ENCODE data around the gene SLC25A17. TPM values are rescaled to one million over a fixed set of nuclear protein-coding genes. Genes with fewer than 3 reads are reported as not detected.
A peak's percentile ranks its signal among the peaks of the same experiment; 100 is the strongest.

The SLC25A17 gene
- total and polyA plus RNA-seq, 2 experiments from 2014 or later: 19.6 to 27.6 TPM

- peak overlapping the region; percentile 85 for H3K4me2 ChIP-seq (ENCODE audit: unreplicated experiment)
- peak; percentile 25 for DNase-seq
- peaks cover 15% of the 10 kb centered on the region for H3K4me1 ChIP-seq (ENCODE audit: insufficient read depth)
- in situ Hi-C loops (cut with MboI): no loop called here
- WGBS, 2 experiments (ENCODE audit: low coverage in 1 of 2, low lambda C conversion rate in 2 of 2, missing lambda C conversion rate in 2 of 2): 3 to 12% methylated on average over 14 of the region's 14 CpGs
- peaks cover 56% of the 10 kb centered on the region for H3K79me2 ChIP-seq (ENCODE audit: insufficient read depth)
- peak overlapping the region; percentile 99 for H2AFZ ChIP-seq
- no peak overlapping the region for H3K27ac ChIP-seq
- no peaks in the 10 kb centered on the region for H4K20me1 ChIP-seq (ENCODE audit: insufficient read depth)
- no peak for TF ChIP-seq EZH2 (IDR thresholded peaks at IDR 0.05; ENCODE audit: insufficient read depth, poor library complexity, severe bottlenecking)
- no peak for TF ChIP-seq EZH2phosphoT487 (IDR thresholded peaks at IDR 0.05; ENCODE audit: insufficient read depth, low read depth)
- H3K36me3 ChIP-seq (ENCODE audit: low read depth): peaks cover 2% of the 10 kb centered on the region; the same call in 1 of the 2 replicates
- H3K27me3 ChIP-seq (replicated peaks; ENCODE audit: insufficient read depth): no peaks in the 10 kb centered on the region
- no peaks in the 10 kb centered on the region for H3K9me3 ChIP-seq (ENCODE audit: low read depth)
- H3K4me3 ChIP-seq: peak overlapping the region; percentile 95
- no peaks in the 10 kb centered on the region for H3K9me2 ChIP-seq (ENCODE audit: insufficient read depth)
- peak overlapping the region; percentile 92 for H3K9ac ChIP-seq
- peaks cover 32% of the 10 kb centered on the region for H3F3A ChIP-seq (ENCODE audit: insufficient read depth)
Measured at GRCh38 chr22:40818192-40818746, 877 bp downstream of the SLC25A17 start.

DNA sequence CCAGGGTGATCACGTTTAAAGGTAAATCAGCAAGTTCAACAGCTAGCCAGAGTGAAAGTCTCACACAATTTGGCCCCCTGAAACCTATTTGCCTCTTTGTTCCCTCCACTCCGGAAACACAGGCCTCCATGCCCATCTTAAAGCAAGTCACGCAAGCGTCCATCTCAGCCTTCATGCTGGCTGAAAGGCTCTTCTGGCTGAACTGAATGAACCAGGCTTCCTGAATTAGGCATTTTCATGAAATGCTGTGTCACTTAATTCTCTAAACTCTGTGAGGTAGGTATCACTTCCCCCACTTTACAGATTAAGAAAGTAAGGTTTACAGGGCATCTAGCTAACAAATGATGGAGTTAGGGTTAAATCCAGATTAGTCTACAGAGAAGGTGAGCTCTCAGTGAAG, 1.4 kb downstream of the SLC25A17 start:
- no peaks in the 10 kb centered on the region for H3K9me3 ChIP-seq (ENCODE audit: low read depth)
- H3K9ac ChIP-seq: peak overlapping the region; percentile 92
- H3K4me1 ChIP-seq (ENCODE audit: insufficient read depth): peaks cover 15% of the 10 kb centered on the region
- H2AFZ ChIP-seq: 0 out of 2 replicates have a peak overlapping the region, but pooled peaks have one; percentile 99
- no peaks in the 10 kb centered on the region for H3K27me3 ChIP-seq (replicated peaks; ENCODE audit: insufficient read depth)
- no peaks in the 10 kb centered on the region for H3K9me2 ChIP-seq (ENCODE audit: insufficient read depth)
- peaks cover 61% of the 10 kb centered on the region for H3K79me2 ChIP-seq (ENCODE audit: insufficient read depth)
- H3K4me2 ChIP-seq (ENCODE audit: unreplicated experiment): peak overlapping the region; percentile 85
- H3K36me3 ChIP-seq (ENCODE audit: low read depth): no peaks in the 10 kb centered on the region; the same call in 1 of the 2 replicates
- no peak for DNase-seq
- in situ Hi-C loops (cut with MboI): no loop called here
- H3K4me3 ChIP-seq: peak overlapping the region; percentile 95
- TF ChIP-seq EZH2phosphoT487 (IDR thresholded peaks at IDR 0.05; ENCODE audit: insufficient read depth, low read depth): no peak
- no peak for TF ChIP-seq EZH2 (IDR thresholded peaks at IDR 0.05; ENCODE audit: insufficient read depth, poor library complexity, severe bottlenecking)
- peaks cover 28% of the 10 kb centered on the region for H3F3A ChIP-seq (ENCODE audit: insufficient read depth)
- H4K20me1 ChIP-seq (ENCODE audit: insufficient read depth): no peaks in the 10 kb centered on the region
- H3K27ac ChIP-seq: no peak overlapping the region
- 90 to 94% methylated on average over 4 of the region's 4 CpGs for WGBS, 2 experiments (ENCODE audit: low coverage in 1 of 2, low lambda C conversion rate in 2 of 2, missing lambda C conversion rate in 2 of 2)

- Histone ChIP-seq H3K9ac (no peak overlapping the region), H3K27me3 (replicated peaks; ENCODE audit: insufficient read depth) (no peaks in the 10 kb centered on the region), H3K27ac (no peak overlapping the region), H3K4me2 (ENCODE audit: unreplicated experiment) (no peak overlapping the region), H2AFZ (no peak overlapping the region), H3K9me3 (ENCODE audit: low read depth) (no peaks in the 10 kb centered on the region), H3K36me3 (ENCODE audit: low read depth) (no peaks in the 10 kb centered on the region), H3K79me2 (ENCODE audit: insufficient read depth) (peaks cover 98% of the 10 kb centered on the region), H4K20me1 (ENCODE audit: insufficient read depth) (no peaks in the 10 kb centered on the region), H3K9me2 (ENCODE audit: insufficient read depth) (no peaks in the 10 kb centered on the region), H3K4me3 (no peak overlapping the region), H3K4me1 (ENCODE audit: insufficient read depth) (peaks cover 14% of the 10 kb centered on the region), H3F3A (ENCODE audit: insufficient read depth) (no peaks in the 10 kb centered on the region)
- no peak for TF ChIP-seq EZH2 (IDR thresholded peaks at IDR 0.05; ENCODE audit: insufficient read depth, poor library complexity, severe bottlenecking)
- no peak for TF ChIP-seq EZH2phosphoT487 (IDR thresholded peaks at IDR 0.05; ENCODE audit: insufficient read depth, low read depth)
- in situ Hi-C loops (cut with MboI): no loop called here
- no peak for DNase-seq
Measured at GRCh38 chr22:40813912-40814315, 5.2 kb downstream of the SLC25A17 start.

DNA sequence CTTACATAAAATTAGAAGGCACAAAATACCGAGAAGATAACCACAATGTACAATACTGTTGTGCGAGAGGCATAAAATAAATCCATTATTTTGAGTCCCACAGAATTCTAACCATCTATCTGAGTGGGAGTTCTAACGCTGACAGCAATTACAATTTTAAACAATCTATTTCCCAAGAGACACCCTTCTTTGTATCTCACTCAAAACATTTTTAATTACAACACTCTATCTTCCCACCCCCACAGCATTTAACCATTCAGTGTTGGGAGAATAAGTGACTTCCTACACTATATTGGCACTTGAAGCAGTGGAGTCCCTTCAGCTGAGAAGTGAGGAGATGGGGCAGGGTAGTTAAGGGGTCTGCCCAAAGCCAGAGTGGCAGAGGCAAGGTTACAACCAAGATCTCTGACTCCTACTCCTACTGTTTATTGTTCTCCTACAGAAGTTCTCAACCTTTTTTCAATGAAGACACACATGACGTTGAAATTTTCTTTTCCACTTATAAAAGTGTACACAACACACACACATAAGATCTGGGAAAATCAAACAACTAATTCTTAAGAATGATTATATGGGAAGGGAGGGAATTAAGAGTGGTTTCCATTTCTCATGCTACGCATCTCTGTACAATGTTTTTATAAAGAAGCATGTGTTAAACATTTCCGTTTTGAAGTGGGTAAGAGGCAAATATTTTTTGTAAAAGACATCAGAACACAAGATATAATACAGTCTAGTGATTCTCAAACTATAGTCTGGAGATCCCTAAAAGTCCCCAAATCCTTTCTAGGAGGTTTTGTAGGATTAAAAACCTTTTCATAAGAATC, 10.9 kb downstream of the SLC25A17 start:
- no peaks in the 10 kb centered on the region for H3K9me2 ChIP-seq (ENCODE audit: insufficient read depth)
- H3K9me3 ChIP-seq (ENCODE audit: low read depth): no peaks in the 10 kb centered on the region
- peaks cover 4% of the 10 kb centered on the region; the same call in 1 of the 2 replicates for H3K36me3 ChIP-seq (ENCODE audit: low read depth)
- H3K9ac ChIP-seq: no peak overlapping the region
- H3K4me1 ChIP-seq (ENCODE audit: insufficient read depth): 0 out of 2 replicates have a peak, but pooled peaks cover 6% of the 10 kb centered on the region
- H3K4me3 ChIP-seq: no peak overlapping the region
- H3F3A ChIP-seq (ENCODE audit: insufficient read depth): 0 out of 2 replicates have a peak, but pooled peaks cover 5% of the 10 kb centered on the region
- no peaks in the 10 kb centered on the region for H3K27me3 ChIP-seq (replicated peaks; ENCODE audit: insufficient read depth)
- in situ Hi-C loops (cut with MboI): no loop called here
- peak overlapping the region; percentile 6; the same call in 1 of the 2 replicates for H3K27ac ChIP-seq
- 59 to 67% methylated on average over 6 of the region's 6 CpGs for WGBS, 2 experiments (ENCODE audit: low coverage in 1 of 2, low lambda C conversion rate in 2 of 2, missing lambda C conversion rate in 2 of 2)
- DNase-seq: no peak
- TF ChIP-seq EZH2 (IDR thresholded peaks at IDR 0.05; ENCODE audit: insufficient read depth, poor library complexity, severe bottlenecking): no peak
- no peak for TF ChIP-seq EZH2phosphoT487 (IDR thresholded peaks at IDR 0.05; ENCODE audit: insufficient read depth, low read depth)
- H2AFZ ChIP-seq: no peak overlapping the region
- peaks cover 98% of the 10 kb centered on the region for H3K79me2 ChIP-seq (ENCODE audit: insufficient read depth)
- H4K20me1 ChIP-seq (ENCODE audit: insufficient read depth): no peaks in the 10 kb centered on the region
- H3K4me2 ChIP-seq (ENCODE audit: unreplicated experiment): peak overlapping the region; percentile 7

Data from GM23248 (cell line).